Bronchial smooth muscle cell (primary cell): ENCODE results near the gene PTGS1. TPM values are rescaled to one million over a fixed set of nuclear protein-coding genes. Genes with fewer than 3 reads are reported as not detected.

Source experiments
- total RNA-seq: library from RNA; depleted of rRNA; stranded (reverse); fragments of >200 nt; gene quantifications from 2 replicates; pipeline ENCODE4 v1.2.1, GENCODE V29; 2014

The PTGS1 gene
- total RNA-seq: 18.6 and 26.4 TPM in 2 replicates

GRCh38 chr9:122370869-122371755 is at the start of gene PTGS1:
PTGS1 (plus strand) TSS chr9:122371024; CDS start chr9:122371085, 61 bp downstream.

Other genes starting within 250 kb of the PTGS1 start
- gene NDUFA8, start 211.2 kb upstream of the PTGS1 start, total RNA-seq: 31.5 and 36.8 TPM in 2 replicates
- gene MORN5, start 211.1 kb upstream of the PTGS1 start, total RNA-seq: 0.60 TPM in 1 of 2 replicates, not detected in the other
- gene LHX6, start 142.1 kb upstream of the PTGS1 start, total RNA-seq: not detected in 2 replicates
- gene RBM18, start 106.2 kb upstream of the PTGS1 start, total RNA-seq: 5.8 and 7.1 TPM in 2 replicates
- gene MRRF, start 106.1 kb upstream of the PTGS1 start, total RNA-seq: 26.5 and 28.5 TPM in 2 replicates
- gene OR1J1, start 106.9 kb downstream of the PTGS1 start, total RNA-seq: not detected in 2 replicates
- gene OR1J2, start 139.8 kb downstream of the PTGS1 start, total RNA-seq: not detected in 2 replicates
- gene OR1J4, start 148.1 kb downstream of the PTGS1 start, total RNA-seq: not detected in 2 replicates
- gene OR1N1, start 156.3 kb downstream of the PTGS1 start, total RNA-seq: not detected in 2 replicates
- not detected in 2 replicates for gene OR1N2, start 182.1 kb downstream of the PTGS1 start, total RNA-seq
- under 0.01 TPM in 1 of 2 replicates, not detected in the other for gene OR1L8, start 212.4 kb downstream of the PTGS1 start, total RNA-seq
- gene OR1Q1, start 243.7 kb downstream of the PTGS1 start, total RNA-seq: not detected in 2 replicates